ENCODE data around the gene TNRC18.

The TNRC18 gene

GRCh38 chr7:5439572-5440496 lies 16.2 kb upstream of the TNRC18 start:
- TF ChIP-seq CEBPB (IDR thresholded peaks at IDR 0.05): no peak
- no peak for TF ChIP-seq EGR1 (IDR thresholded peaks at IDR 0.05)
- no peak for TF ChIP-seq CREB1 (IDR thresholded peaks at IDR 0.05; ENCODE audit: low read depth)
- no peak for TF ChIP-seq EP300 (IDR thresholded peaks at IDR 0.05; ENCODE audit: borderline replicate concordance)
- no peak for TF ChIP-seq TAF1 (IDR thresholded peaks at IDR 0.05; ENCODE audit: low read depth)
- TF ChIP-seq REST (IDR thresholded peaks at IDR 0.05; ENCODE audit: low read depth): no peak
- no peak for TF ChIP-seq FOXM1 (IDR thresholded peaks at IDR 0.05; ENCODE audit: borderline replicate concordance, low read depth)
- TF ChIP-seq MAX (IDR thresholded peaks at IDR 0.05): no peak
- no peak for TF ChIP-seq NFIC (IDR thresholded peaks at IDR 0.05)
- no peak for TF ChIP-seq ZBTB7A (IDR thresholded peaks at IDR 0.05; ENCODE audit: low read depth)
- TF ChIP-seq RAD21 (IDR thresholded peaks at IDR 0.05; ENCODE audit: low read depth): no peak
- no peak for TF ChIP-seq TEAD4 (IDR thresholded peaks at IDR 0.05)
- no peak for TF ChIP-seq USF1 (IDR thresholded peaks at IDR 0.05)
- no peak for TF ChIP-seq TCF12 (IDR thresholded peaks at IDR 0.05; ENCODE audit: low read depth)
- no peak for TF ChIP-seq YY1 (IDR thresholded peaks at IDR 0.05; ENCODE audit: low read depth)

- TF ChIP-seq TCF12 (IDR thresholded peaks at IDR 0.05; ENCODE audit: low read depth) (no peak), REST (IDR thresholded peaks at IDR 0.05; ENCODE audit: low read depth) (no peak), NFIC (IDR thresholded peaks at IDR 0.05) (no peak), ZBTB7A (IDR thresholded peaks at IDR 0.05; ENCODE audit: low read depth) (no peak), YY1 (IDR thresholded peaks at IDR 0.05; ENCODE audit: low read depth) (no peak), EP300 (IDR thresholded peaks at IDR 0.05; ENCODE audit: borderline replicate concordance) (no peak), EGR1 (IDR thresholded peaks at IDR 0.05) (no peak), MAX (IDR thresholded peaks at IDR 0.05) (no peak), TEAD4 (IDR thresholded peaks at IDR 0.05) (no peak), CEBPB (IDR thresholded peaks at IDR 0.05) (no peak), FOXM1 (IDR thresholded peaks at IDR 0.05; ENCODE audit: borderline replicate concordance, low read depth) (no peak), TAF1 (IDR thresholded peaks at IDR 0.05; ENCODE audit: low read depth) (no peak), CREB1 (IDR thresholded peaks at IDR 0.05; ENCODE audit: low read depth) (no peak), USF1 (IDR thresholded peaks at IDR 0.05) (no peak), RAD21 (IDR thresholded peaks at IDR 0.05; ENCODE audit: low read depth) (no peak)
These were observed 15.6 kb upstream of the TNRC18 start for GRCh38 chr7:5439209-5439571.

GRCh38 chr7:5437987-5438386 lies 14.4 kb upstream of the TNRC18 start:
- no peak for TF ChIP-seq EGR1 (IDR thresholded peaks at IDR 0.05)
- no peak for TF ChIP-seq RAD21 (IDR thresholded peaks at IDR 0.05; ENCODE audit: low read depth)

GRCh38 chr7:5437348-5437892 lies 13.8 kb upstream of the TNRC18 start:
- TF ChIP-seq YY1 (IDR thresholded peaks at IDR 0.05; ENCODE audit: low read depth) (no peak), FOXM1 (IDR thresholded peaks at IDR 0.05; ENCODE audit: borderline replicate concordance, low read depth) (no peak), USF1 (IDR thresholded peaks at IDR 0.05) (no peak), TCF12 (IDR thresholded peaks at IDR 0.05; ENCODE audit: low read depth) (no peak), EGR1 (IDR thresholded peaks at IDR 0.05) (no peak), NFIC (IDR thresholded peaks at IDR 0.05) (no peak)

GRCh38 chr7:5436003-5436678 lies 12.5 kb upstream of the TNRC18 start:
- TF ChIP-seq CEBPB (IDR thresholded peaks at IDR 0.05) (no peak), RAD21 (IDR thresholded peaks at IDR 0.05; ENCODE audit: low read depth) (no peak), YY1 (IDR thresholded peaks at IDR 0.05; ENCODE audit: low read depth) (no peak), TEAD4 (IDR thresholded peaks at IDR 0.05) (no peak), TCF12 (IDR thresholded peaks at IDR 0.05; ENCODE audit: low read depth) (no peak), MAX (IDR thresholded peaks at IDR 0.05) (no peak), EGR1 (IDR thresholded peaks at IDR 0.05) (no peak), REST (IDR thresholded peaks at IDR 0.05; ENCODE audit: low read depth) (no peak), FOXM1 (IDR thresholded peaks at IDR 0.05; ENCODE audit: borderline replicate concordance, low read depth) (no peak), ZBTB7A (IDR thresholded peaks at IDR 0.05; ENCODE audit: low read depth) (no peak), USF1 (IDR thresholded peaks at IDR 0.05) (no peak), TAF1 (IDR thresholded peaks at IDR 0.05; ENCODE audit: low read depth) (no peak), EP300 (IDR thresholded peaks at IDR 0.05; ENCODE audit: borderline replicate concordance) (no peak), CREB1 (IDR thresholded peaks at IDR 0.05; ENCODE audit: low read depth) (no peak), NFIC (IDR thresholded peaks at IDR 0.05) (no peak)

Measured in Ishikawa (cell line).